Measurements from ENCODE around the gene WSB1. TPM values are rescaled to one million over a fixed set of nuclear protein-coding genes. Genes with fewer than 3 reads are reported as not detected.

The WSB1 gene
- total and polyA plus RNA-seq, 2 of the 8 experiments (the other 6 are each of a cell fraction or from before 2014, with no cell fraction given), result 113 to 140 TPM

DNA sequence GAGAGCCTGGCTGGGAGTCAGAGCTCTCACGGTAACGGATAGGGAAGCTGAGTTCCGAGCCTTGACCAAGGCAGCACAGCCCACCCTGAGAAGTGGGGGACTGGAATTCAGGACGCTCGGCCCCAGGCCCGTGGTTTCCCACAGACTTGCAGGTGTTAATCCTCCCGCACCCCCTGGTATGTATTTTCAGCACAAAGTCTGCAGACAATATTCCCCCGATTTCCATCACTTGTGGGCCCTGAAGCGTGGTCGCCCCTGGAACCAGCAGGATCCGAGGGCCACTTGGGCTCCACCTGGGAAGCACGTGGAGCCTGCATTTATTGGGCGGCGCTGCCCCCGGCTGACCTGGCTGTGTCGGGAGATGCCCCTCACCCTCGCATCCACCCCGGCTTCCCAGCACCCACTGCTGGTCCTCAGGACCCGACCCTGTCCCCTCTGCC is 60.2 kb downstream of the WSB1 start (continued):
- TF ChIP-seq RBBP5 (IDR thresholded peaks at IDR 0.05; ENCODE audit: borderline replicate concordance, low read depth, low read length) (no peak), RNF2 (IDR thresholded peaks at IDR 0.05; ENCODE audit: borderline replicate concordance, low read depth, low read length, missing control alignments, poor library complexity, severe bottlenecking) (no peak), KDM4A (IDR thresholded peaks at IDR 0.05; ENCODE audit: low read depth, low read length, severe bottlenecking) (peak; percentile 23), BCL11A (IDR thresholded peaks at IDR 0.05; ENCODE audit: low read depth in 2 of 2, low read length in 2 of 2) (no peak), MAX (IDR thresholded peaks at IDR 0.05) (peak; percentile 66), SIRT6 (IDR thresholded peaks at IDR 0.05; ENCODE audit: low read length) (no peak), EZH2 (IDR thresholded peaks at IDR 0.05; ENCODE audit: low read depth, low read length, severe bottlenecking) (no peak)
- TF ChIP-seq, protein P1, sequence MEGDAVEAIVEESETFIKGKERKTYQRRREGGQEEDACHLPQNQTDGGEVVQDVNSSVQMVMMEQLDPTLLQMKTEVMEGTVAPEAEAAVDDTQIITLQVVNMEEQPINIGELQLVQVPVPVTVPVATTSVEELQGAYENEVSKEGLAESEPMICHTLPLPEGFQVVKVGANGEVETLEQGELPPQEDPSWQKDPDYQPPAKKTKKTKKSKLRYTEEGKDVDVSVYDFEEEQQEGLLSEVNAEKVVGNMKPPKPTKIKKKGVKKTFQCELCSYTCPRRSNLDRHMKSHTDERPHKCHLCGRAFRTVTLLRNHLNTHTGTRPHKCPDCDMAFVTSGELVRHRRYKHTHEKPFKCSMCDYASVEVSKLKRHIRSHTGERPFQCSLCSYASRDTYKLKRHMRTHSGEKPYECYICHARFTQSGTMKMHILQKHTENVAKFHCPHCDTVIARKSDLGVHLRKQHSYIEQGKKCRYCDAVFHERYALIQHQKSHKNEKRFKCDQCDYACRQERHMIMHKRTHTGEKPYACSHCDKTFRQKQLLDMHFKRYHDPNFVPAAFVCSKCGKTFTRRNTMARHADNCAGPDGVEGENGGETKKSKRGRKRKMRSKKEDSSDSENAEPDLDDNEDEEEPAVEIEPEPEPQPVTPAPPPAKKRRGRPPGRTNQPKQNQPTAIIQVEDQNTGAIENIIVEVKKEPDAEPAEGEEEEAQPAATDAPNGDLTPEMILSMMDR (IDR thresholded peaks at IDR 0.05; ENCODE audit: control extremely low read depth in 1 of 3, insufficient read depth in 1 of 3, low read depth in 1 of 3, low read length in 3 of 3), result no peak

Data from H1 (cell line).